ENCODE results near the gene PHF23. TPM values are rescaled to one million over a fixed set of nuclear protein-coding genes. Genes with fewer than 3 reads are reported as not detected.

The PHF23 gene
- total and polyA plus RNA-seq, 10 donors = 27.4 to 50.4 (median 37.7) TPM

DNA sequence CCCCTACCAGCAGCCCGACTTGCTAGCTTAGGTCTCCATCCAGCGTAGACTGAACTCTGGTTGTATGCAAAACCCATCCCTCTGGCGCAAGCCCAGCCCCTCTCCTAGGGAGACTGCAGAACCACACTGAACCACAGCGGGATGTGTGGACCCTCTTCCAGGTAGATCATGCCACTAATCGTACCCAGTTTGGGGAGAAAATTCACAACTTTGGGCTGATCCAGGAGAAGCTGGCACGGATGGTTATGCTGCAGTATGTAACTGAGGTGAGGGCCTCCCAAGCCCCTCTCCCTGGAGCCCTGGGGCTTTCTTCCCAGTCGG lies 16.3 kb downstream of the PHF23 start:
- Histone ChIP-seq H3K9me3 (no peaks in the 10 kb centered on the region), H3K27ac (peak overlapping the region in 1 of 8 donors; percentile 38), H3K4me1 (peaks cover 23 to 54% (median 36%) of the 10 kb centered on the region in 6 donors), H3K36me3 (peaks cover 0 to 72% (median 59%) of the 10 kb centered on the region in 6 donors), H3K27me3 (replicated peaks in 1 of 7) (no peaks in the 10 kb centered on the region), H3K4me3 (no peak overlapping the region)
- intact Hi-C loops (cut with DNase I; ENCODE audit: low total_unique reads) = no loop called here
- WGBS, 5 donors = 83 to 90% (median 86%) methylated on average over 6 to 7 of the region's 7 CpGs
- TF ChIP-seq POLR2A (IDR thresholded peaks at IDR 0.05) (no peak), POLR2AphosphoS5 (IDR thresholded peaks at IDR 0.05) (peak in 1 of 3 donors; percentile 16)
- no peak for DNase-seq

DNA sequence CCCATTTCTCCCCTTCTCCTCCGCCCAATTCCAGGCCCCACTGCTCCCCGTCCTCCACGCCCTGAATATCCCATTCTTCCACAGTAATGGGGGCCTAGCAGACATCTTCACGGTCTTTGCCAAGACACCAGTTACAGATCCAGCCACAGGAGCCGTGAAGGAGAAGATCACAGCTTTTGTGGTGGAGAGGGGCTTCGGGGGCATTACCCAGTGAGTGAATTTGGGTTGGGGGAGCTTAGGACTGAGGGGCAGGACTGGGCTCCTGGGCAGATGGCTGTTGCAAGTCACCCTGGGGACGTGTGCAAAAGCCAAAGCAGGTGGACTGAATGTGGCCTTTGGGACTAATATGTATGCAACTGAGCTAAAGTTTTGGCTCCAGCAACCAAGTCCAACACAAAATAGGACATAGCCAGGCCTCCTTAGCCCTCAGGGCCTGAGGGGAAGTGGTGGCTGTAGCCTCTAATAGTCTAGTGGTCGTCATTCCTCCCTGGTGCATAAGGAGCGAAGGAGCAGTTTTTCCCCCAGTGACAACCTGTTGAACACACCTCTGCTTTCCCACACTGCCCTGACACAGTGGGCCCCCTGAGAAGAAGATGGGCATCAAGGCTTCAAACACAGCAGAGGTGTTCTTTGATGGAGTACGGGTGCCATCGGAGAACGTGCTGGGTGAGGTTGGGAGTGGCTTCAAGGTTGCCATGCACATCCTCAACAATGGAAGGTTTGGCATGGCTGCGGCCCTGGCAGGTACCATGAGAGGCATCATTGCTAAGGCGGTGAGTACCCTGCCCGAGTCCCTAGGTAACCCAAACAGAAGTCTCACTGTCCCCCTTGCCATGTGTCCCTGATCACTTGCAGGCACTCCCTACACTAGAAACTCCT lies 16.9 kb downstream of the PHF23 start:
- H3K4me3 ChIP-seq = no peak overlapping the region
- WGBS, 5 donors = 86 to 93% (median 91%) methylated on average over 15 of the region's 15 CpGs
- H3K9me3 ChIP-seq = no peaks in the 10 kb centered on the region
- peak overlapping the region in 3 of 8 donors; percentile 91 to 99 (median 97) for H3K27ac ChIP-seq
- H3K4me1 ChIP-seq = peaks cover 27 to 60% (median 42%) of the 10 kb centered on the region in 6 donors
- peaks cover 0 to 66% (median 53%) of the 10 kb centered on the region in 6 donors for H3K36me3 ChIP-seq
- intact Hi-C loops (cut with DNase I; ENCODE audit: low total_unique reads) = no loop called here
- no peaks in the 10 kb centered on the region for H3K27me3 ChIP-seq (replicated peaks in 1 of 7)
- TF ChIP-seq POLR2AphosphoS5 (IDR thresholded peaks at IDR 0.05) = no peak
- no peak for TF ChIP-seq POLR2A (IDR thresholded peaks at IDR 0.05)
- TF ChIP-seq CTCF (IDR thresholded peaks at IDR 0.05 in 8 of 11, conservative IDR thresholded peaks at IDR 0.05 in 3 of 11) = no peak
- DNase-seq = no peak

DNA sequence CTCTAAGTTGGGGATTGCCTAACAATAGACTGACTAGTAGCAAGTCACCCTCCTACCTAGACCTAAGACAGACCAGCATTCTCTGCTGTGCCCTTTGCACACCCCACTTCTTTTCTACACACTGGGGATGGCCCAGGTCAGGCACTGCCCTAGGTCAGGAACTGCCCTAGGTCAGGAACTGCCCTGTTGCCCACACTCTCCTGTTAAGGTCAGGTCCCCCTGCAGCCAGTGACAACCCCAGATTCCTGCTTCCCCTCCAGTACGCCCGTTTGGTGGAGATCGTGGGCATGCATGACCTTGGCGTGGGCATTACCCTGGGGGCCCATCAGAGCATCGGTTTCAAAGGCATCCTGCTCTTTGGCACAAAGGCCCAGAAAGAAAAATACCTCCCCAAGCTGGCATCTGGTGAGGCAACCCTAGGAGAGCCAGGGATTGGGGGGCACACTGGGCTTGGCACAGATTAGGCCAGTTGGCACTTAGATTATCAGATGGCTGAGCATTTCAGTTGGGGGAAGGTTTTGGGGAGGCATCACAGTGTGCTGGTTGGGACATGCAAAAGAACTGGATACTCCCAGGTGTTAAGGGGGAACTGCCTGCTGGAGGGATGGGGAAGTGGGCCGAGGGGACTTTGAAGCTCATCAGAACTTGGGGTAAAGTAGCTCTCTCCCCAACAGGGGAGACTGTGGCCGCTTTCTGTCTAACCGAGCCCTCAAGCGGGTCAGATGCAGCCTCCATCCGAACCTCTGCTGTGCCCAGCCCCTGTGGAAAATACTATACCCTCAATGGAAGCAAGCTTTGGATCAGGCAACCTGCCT lies 17.8 kb downstream of the PHF23 start:
- Histone ChIP-seq H3K36me3 (peaks cover 0 to 57% (median 44%) of the 10 kb centered on the region in 6 donors), H3K4me1 (peaks cover 27 to 68% (median 49%) of the 10 kb centered on the region in 6 donors), H3K4me3 (peak overlapping the region in 3 of 8 donors; percentile 92 to 99 (median 95)), H3K27me3 (replicated peaks in 1 of 7) (no peaks in the 10 kb centered on the region), H3K27ac (peak overlapping the region in 7 of 8 donors; percentile 91 to 99 (median 95)), H3K9me3 (no peaks in the 10 kb centered on the region)
- no peak for DNase-seq
- intact Hi-C loops (cut with DNase I; ENCODE audit: low total_unique reads) = no loop called here
- TF ChIP-seq POLR2A (IDR thresholded peaks at IDR 0.05) = no peak
- TF ChIP-seq CTCF (IDR thresholded peaks at IDR 0.05 in 8 of 11, conservative IDR thresholded peaks at IDR 0.05 in 3 of 11) = no peak
- TF ChIP-seq POLR2AphosphoS5 (IDR thresholded peaks at IDR 0.05) = no peak
- 72 to 83% (median 75%) methylated on average over 8 to 10 of the region's 10 CpGs for WGBS, 5 donors

DNA sequence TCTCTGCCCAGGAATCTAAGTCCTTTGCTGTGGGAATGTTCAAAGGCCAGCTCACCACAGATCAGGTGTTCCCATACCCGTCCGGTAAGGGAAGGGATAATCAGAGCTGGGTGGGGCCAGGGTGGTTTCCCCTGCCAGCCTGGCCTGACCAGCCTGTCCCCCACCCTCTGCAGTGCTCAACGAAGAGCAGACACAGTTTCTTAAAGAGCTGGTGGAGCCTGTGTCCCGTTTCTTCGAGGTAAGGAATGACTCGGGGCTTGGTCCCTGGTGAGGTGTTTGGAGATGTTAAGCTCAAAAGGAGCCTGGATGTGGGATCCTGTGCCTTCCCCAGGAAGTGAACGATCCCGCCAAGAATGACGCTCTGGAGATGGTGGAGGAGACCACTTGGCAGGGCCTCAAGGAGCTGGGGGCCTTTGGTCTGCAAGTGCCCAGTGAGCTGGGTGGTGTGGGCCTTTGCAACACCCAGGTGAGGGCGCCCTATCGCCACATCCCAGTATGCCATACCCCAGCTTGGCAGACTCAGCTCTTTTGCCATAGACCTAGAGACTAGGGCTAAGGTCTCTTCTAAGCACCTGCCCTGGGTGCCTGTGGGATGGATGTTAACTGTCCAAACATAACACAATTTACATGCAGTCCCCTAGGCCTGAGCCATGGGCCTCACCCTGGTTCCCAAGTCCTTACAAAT lies 18.5 kb downstream of the PHF23 start:
- intact Hi-C loops (cut with DNase I; ENCODE audit: low total_unique reads) = no loop called here
- Histone ChIP-seq H3K9me3 (no peaks in the 10 kb centered on the region), H3K4me1 (peaks cover 27 to 76% (median 57%) of the 10 kb centered on the region in 6 donors), H3K27me3 (replicated peaks in 1 of 7) (no peaks in the 10 kb centered on the region), H3K27ac (peak overlapping the region; percentile 91 to 99 (median 94)), H3K4me3 (peak overlapping the region; percentile 83 to 99 (median 92)), H3K36me3 (peaks cover 0 to 50% (median 37%) of the 10 kb centered on the region in 6 donors)
- TF ChIP-seq POLR2A (IDR thresholded peaks at IDR 0.05) (no peak), CTCF (IDR thresholded peaks at IDR 0.05 in 8 of 11, conservative IDR thresholded peaks at IDR 0.05 in 3 of 11) (peak in 9 of 11 experiments; percentile 6 to 72 (median 45)), POLR2AphosphoS5 (IDR thresholded peaks at IDR 0.05) (peak in 1 of 3 donors; percentile 9)
- DNase-seq = no peak
- WGBS, 5 donors = 25 to 44% (median 29%) methylated on average over 10 to 11 of the region's 11 CpGs
